Stimulated activated CD4-positive, alpha-beta T cell treated with anti-CD3 and anti-CD28 coated beads, Interleukin-2, amount 100 ng/mL, for 48 hours (primary cell): ENCODE measurements around the gene VIPR2.

Experiments used
- DNase-seq, 2 donors: peaks; one replicate each; pipeline ENCODE4 v3.0.0-alpha.2; 2020

Gene VIPR2

DNA sequence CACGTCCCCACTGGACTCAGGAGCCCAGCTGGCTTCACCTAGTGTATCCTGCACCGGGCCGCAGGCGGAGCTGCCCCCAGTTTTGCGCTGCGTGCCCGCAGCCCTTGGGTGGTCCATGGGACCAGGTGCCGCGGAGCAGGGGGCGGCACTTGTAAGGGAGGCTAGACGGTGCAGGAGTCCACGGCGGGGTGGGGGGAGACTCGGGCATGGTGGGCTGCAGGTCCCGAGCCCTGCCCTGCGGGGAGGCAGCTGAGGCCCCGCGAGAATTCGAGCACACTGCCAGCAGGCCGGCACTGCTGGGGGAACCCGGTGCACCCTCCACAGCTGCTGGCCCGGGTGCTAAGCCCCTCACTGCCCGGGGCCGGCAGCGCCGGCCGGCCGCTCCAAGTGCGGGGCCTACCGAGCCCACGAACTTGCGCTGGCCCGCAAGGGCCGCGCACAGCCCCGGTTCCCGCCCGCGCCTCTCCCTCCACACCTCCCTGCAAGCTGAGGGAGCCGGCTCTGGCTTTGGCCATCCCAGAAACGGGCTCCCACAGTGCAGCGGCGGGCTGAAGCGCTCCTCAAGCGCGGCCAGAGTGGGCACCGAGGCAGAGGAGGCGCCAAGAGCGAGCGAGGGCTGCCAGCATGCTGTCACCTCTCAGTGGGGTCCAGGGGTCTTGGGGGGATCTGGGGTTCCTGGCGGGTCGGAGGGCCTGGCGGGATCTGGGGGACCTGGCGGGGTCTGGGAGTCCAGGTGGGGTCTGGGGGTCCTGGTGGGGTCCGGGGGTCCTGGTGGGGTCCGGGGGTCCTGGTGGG lies 81.4 kb downstream of the VIPR2 start:
- no peak for DNase-seq

DNA sequence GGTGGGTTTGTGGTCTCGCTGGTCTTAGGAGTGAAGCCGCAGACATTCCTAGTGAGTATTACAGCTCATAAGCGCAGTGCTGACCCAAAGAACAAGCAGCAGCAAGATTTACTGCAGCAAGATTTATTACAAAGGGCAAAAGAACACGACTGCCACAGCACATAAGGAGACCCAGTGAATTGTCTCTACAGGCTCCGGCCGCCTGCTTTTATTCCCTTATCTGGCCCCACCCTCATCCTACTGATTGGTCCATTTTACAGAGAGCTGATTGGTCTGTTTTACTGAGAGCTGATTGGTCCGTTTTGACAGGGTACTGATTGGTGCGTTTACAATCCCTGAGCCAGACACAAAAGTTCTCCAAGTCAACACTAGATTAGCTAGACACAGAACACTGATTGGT lies 82.1 kb downstream of the VIPR2 start:
- no peak for DNase-seq

DNA sequence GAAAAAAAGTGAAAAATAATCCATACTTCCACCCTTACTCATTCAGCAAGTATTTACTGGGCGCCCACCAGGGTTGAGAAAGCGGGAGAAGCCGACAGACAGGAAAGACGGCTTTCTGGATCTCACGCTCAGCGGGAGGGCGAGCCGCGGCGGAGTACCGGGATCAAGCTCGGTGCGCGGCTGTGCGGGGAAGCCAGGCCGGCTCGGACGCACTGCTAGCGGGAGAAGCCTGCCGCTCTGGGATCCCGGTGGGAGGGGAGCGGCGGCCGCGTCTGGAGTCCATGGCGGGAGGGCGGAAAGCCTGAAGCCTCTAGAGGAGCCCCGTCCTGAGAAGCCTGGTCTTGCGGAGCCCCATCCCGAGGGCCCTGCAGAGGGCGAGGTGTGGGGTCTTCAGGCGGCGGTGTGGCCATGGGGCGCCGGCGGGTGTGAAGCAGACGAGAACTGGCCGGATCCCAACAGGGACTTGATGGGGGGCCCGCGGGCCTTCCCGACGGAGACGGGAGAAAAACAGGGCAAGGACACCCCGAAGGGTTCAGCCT lies 82.9 kb downstream of the VIPR2 start:
- DNase-seq = no peak

DNA sequence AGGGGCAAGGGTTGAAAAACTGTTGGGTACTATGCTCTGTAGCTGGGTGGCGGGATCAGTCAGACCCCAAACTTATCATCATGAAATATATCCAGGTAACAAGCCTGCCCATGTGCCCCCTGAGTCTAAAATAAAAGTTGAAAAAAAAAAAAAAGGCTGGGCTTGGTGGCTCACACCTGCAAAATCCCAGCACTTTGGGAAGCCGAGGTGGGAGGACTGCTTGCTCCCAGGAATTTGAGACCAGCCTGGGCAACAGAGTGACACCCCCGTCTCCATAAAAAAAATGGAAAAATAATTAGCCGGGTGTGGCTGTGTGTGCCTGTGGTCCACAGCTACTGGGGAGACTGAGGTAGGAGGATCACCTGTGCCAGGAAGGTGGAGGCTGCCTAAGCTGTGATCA lies 83.5 kb downstream of the VIPR2 start:
- no peak for DNase-seq

DNA sequence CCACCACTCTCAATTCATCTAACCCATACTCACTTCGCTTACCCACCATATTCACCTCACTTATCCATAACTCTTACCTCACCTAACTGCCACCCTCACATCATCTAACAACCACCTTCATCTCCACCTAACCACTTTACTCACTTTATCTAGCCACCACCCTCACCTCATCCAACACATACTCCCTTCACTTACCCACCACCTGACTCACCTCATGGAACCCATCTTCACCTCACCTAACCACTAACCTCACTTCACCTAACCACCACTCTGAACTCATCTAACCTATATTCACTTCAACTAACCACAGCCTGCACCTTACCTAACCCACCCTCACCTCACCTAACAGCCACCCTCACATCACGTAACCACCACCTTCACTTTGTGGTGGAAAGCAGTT lies 84.2 kb downstream of the VIPR2 start:
- DNase-seq = no peak

DNA sequence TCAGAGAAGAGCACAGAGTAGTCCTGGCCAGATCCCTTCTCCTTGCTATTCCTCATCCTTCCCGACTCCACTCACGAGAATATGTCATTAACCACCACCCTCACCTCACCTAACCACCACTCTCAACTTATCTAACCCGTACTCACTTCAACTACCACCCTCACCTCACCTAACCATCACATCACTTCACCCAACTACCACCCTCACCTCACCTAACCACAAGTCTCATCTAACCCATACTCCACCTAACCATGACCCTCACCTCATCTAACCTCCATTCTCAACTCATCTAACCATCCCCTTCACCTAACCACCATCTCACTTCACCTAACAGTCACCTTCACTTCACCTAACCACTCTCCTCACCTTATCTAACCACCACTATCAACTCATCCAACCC lies 85.0 kb downstream of the VIPR2 start:
- no peak for DNase-seq

DNA sequence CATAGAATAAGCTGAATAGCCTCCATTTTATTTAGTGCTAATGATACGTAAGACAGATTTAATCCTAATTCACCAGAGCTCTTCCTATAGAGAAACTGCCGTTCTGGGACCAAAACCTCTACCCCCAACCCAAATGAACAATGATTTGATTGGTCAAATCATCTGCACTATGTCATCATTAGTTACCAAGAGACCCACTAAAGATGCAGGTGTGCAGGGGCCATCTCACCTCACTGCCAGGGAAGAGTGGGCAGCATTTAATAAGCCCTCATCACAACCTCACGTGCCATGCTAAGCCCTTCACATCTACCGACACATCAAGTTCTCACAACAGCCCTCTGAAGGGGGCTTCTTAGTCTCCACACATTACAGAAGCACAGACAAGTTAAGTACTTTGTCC lies 87.0 kb downstream of the VIPR2 start:
- DNase-seq = no peak

DNA sequence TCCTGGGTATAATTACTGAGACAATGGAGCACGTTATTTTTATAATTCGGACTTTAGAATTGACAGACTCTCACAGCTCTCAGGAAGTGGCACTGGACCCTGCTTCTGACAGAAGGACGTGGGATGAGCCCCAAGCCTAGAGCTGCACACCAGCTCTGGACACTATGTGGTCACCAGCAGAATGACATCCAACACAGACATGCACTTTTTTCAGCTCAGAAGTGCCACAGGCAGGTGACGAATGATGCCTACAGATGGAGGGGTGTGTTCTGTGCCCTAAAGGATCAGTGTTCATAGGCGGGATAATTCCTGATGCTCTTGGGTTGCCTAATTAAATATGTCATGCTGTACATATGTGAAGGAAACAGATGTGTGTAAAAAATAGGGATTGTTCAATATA lies 87.9 kb downstream of the VIPR2 start:
- no peak for DNase-seq

DNA sequence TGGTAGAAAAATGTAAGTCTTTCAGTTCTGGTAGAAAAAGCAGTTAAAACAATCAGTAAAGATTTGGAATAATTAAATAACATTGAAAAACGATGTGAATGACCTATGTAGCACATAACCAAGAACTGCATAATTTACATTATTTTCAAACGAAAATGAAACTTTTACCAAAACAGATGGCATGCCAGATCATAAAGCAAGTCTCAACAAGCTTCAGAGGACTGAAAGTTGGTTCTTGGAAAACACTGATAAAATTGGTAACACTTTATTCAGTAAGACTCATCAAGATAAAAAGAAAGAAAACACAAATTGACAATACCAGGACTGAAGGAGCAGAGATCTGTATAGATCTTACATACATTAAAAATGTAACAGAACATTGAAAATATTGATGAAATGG lies 92.8 kb downstream of the VIPR2 start:
- no peak for DNase-seq

DNA sequence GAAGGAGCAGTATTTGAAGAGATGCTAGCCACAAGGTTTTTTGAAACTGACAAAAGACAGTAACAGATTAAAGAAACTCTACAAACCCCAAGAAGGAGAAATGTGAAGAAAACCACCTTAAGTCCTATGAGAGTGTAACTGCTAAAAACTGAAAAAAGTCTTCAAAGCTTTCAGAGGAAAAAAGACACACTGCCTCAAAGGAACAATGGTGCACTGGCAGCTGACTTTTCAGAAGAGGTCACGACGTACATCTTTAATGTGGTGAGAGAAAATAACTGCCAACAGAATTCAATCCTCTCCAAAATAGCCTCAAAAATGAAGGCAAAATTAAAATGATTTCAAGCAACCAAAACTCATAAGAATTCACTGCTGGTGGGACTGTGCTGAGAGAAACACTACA lies 94.0 kb downstream of the VIPR2 start:
- no peak for DNase-seq

DNA sequence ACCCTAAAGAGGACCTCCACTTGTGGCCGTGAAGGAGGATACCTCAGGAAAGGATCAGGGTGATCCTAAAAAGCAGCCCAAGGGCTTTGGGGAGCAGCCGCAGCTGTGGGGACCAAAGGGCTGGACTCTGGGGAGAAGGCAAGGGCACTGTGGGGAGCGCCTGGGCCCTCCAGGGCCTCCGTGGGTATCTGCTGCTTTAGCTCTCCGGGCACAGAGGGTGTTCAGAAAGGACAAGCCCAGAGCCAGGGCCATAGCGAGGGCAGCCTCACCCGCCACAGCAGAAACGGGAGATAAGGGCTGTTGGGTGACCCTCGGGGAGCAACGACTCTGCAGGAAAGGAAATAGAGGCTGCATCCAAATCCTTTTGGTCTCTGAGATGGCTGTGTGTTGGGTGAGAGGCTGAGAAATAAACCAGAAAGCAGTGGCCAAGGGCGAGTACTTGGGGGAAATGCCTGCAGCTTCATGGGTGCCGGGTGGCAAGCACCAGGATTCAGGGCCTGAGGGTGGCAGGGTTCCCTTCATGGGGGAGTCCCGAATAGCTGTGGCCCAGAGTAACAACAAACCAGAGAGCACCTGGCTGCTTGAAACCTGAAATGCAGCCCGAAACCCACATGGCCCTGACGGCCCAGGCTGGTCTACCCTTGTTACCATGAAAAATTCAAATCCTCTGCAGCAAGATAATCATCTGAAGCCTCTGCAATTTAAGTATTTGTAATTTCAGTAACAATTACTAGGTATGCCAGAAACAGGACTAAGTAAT lies 95.2 kb downstream of the VIPR2 start:
- no peak for DNase-seq

DNA sequence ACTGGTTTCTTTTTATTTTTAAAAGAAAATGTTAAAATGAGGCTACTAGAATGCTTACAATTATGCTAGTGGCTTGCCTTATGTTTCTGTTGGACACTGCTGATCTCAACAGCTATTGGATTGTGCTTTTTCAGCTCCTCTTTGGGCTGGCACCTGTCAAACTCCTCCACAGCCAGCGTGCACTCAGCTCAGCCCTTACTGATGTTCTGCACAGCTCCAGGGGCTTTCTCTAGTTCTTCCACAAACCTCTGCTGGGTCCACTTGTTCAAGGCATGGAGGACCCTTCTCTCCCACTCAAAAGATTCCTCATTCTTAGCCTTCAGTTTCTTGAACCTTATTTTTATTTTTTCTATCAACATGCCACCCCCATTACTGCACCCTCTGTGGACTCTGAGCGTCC lies 96.0 kb downstream of the VIPR2 start:
- no peak for DNase-seq

DNA sequence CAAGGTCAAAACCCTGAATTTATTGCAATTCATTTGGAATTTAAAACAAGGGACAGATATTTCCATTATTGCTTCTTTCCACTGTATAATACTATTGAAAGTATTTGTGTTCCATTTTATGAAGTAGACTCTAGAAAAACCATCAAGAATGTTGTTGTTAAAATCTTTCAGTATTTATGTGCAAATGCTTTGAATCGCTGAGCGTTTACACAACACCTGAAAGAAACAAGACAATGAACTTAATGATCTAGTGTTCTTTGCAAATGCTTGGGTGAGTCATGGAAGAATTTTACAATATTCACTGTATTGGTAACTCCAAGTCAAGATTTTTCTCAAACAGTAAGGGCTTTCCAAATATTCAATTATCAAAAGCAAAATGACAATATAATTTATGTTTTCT lies 97.1 kb downstream of the VIPR2 start:
- DNase-seq = no peak

DNA sequence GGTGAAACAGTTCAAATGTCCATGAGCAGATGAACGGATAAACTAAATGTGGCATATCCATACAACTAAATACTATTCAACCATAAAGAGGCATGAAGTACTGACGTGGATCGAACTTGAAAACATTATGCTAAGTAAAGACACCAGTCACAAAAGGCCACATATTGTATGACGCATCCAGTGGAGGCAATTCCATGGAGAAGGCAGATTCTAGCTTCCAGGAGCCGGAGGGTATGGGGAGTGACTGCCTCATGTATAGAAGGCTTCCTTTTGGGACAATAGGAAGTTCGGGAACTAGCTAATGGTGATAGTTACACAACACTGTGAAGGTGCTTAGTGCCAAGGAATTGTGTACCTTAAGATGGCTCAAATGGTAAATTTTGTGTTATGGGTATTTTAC lies 98.4 kb downstream of the VIPR2 start:
- no peak for DNase-seq

DNA sequence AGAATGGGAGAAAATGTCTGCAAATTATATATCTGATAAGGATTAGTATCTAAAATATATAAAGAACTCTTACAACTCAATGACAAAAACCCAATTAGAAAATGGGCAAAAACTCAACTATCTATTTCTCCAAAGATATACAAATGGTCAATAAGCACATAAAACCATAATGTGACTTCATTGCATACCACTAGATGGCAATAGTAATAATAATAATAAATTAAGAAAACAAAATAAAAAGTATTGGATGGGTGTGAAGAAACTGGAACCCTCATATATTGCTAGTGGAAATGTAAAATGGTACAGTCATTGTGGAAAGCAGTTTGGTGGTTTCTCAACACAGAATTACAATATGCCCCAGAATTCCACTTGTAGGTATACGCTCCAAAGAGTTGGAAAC lies 98.8 kb downstream of the VIPR2 start:
- no peak for DNase-seq

DNA sequence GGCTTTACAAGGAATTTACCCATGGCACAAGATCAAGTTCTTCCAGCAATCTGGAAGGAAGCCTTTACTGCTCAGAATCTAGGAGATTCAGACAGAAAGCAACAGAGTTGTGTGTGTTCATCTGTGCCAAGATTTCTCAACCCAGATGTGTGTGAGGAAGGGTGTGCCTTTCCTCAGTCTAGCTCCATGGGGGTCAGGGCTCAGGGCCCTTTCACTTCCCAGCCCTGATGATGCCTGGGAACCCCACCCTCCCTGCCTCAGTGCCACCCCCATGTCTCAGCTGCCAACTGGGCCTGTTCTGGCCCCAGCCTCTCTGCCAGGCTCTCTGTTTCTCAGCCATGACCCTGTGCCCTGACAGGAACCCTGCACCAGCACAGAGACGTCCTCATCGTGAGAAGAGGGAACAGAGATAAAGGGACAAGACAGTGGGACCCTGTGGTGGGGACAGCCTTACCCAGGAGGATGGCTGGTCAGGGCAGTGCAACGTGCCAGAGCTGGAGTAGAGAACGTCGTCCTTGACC lies 102.0 kb downstream of the VIPR2 start:
- no peak for DNase-seq

DNA sequence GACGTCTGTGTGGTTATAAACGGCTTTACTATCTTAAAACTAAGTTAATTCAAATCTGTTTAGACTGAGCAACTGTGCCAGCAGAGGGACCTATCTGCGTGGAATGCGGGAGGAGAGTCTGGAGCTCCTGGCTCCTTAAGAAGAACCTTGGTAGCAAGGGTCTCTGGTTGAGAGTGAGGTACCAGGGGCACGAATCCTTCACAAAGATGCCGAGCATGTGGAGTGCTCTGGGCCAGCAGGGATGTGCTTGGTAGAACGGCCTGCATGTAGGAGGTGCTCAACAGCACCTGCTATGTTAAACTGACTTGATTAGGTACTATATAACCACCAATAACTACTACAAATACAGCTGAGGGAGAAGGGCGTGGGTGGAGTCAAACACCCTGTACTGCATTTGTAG lies 102.6 kb downstream of the VIPR2 start:
- DNase-seq = no peak

DNA sequence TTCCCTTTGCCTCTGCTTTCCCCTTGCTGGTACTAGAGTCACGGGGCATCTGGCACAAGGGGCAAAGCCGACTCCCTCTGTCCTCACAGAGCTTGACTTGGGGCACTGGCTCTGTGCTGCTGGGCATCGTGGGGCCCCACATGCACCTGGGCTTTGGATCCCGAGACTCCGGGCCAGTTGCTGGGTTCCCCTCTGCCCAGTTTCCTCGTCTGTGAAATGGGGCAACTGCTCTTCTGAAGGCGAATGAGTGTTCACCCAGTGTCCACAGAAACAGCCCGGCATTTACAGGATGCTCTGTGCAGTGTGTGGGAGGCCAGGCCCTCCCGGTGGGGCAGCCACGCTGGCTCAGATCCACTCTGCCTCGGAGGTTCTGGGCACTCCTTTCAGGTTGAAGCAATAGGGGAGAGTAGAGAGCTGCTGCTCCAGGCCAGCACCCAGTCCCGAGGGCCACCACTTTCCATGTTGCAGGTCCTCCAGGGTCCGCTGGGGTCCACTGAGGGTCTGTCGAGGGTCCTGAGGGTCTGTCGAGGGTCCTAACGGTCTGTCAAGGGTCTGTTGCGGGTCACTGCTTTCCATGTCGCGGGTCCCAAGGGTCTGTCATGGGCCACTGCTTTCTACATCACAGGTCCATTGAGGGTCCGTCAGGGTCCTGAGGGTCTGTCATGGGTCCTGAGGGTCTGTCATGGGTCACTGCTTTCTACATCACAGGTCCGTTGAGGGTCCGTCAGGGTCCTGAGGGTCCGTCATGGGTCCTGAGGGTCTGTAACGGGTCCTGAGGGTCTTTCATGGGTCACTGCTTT lies 103.6 kb downstream of the VIPR2 start:
- DNase-seq = no peak

DNA sequence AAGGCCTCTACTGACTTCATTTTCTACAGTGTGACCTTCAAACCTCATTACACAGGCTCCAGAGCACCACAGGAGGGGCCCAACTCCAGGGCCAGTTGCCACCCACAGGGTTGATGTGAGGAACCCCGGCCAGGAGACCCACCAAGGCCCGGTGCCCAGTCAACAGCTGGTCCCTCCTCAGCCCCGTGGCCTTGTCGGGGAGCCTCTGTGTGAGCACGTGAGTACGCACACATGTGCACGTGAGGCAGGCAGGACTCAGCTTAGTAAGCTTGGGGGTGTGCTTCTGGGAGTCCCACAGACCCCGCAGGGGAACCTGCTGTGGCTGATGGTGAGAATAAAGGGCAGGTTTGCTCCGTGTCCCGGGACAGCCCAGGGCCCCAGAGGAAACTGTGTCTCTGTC lies 104.5 kb downstream of the VIPR2 start:
- DNase-seq = no peak

DNA sequence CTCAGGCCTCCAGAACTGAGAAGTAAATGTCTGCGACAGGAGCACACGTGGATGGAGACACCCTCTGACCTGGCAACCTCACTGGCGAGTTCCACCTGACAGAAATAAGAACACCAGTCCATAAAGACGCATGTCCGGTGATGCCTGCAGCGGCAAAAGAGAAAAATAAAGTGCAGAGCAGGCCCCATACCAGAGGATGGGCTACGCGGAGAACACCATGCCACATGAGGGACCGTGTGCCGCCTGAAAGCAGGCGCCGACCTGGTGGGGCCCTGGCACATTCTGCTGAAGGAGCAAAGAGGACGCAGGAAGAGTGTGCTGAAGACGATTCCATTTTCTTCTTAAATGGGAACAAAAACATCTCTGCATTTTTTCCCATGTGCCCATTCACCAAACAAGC lies 105.0 kb downstream of the VIPR2 start:
- no peak for DNase-seq

DNA sequence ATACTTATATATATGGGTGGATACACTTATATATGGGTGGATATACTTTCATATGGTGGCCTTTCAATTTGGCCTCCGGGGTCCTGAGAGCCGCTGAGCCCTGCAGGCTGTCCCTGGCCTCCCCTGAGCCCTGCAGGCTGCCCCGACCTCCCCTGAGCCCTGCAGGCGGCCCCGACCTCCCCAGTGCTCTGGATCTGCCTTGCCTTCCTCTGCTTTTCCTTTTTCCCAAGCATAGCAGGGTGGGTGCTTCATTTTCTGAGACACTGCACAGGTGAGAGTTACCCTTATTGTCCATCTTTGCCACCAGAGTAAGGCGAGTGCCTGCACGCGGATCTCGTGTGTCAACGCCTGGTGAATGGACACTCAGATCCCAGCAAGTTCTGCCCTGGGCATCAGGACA lies 106.6 kb downstream of the VIPR2 start:
- no peak for DNase-seq

DNA sequence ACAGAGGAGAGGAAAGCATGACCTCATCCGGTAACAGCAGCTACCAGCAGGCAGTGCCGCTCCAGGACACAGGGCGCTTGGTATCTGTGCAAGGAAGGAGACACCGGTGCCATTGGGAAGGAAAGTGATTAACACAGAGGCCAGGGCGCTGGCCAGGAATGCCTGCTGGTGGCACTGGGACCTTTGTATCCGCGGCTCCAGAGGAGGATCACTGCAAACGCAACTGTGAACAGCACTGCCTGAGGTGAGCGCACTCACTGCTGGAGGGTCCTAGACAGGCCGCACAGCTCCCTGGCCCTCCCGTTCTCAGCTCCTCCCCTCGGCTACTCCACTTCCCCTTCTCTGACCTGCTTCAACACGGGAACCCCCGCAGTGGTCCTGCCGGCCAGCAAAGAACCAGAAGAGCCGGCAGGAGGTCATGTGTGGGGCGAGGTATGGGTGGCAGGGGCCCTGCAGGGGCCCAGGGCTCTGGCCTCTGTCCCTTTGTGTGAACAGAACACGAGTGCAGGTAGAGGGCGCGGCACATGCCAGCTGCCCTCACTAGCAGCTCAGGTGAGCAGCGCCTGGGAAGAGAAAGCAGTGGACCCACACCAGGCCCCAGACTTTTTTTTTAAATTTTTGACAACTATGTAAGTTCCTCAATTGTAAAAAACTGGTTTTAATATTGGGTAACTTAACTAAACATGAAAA lies 107.6 kb downstream of the VIPR2 start:
- no peak for DNase-seq
